Inflammatory macrophage treated with lipopolysaccharide for 4 hours (primary cell): ENCODE results near the gene CELSR3.

Source experiments
- DNase-seq: peaks from one replicate; pipeline ENCODE4 v3.0.0-alpha.2; 2020

Gene CELSR3

GRCh38 chr3:48631516-48632448, 30.9 kb downstream of the CELSR3 start:
- no peak for DNase-seq

- no peak for DNase-seq
These were observed 31.9 kb downstream of the CELSR3 start for GRCh38 chr3:48630833-48631232.

GRCh38 chr3:48630407-48630806, 32.3 kb downstream of the CELSR3 start:
- no peak for DNase-seq

- no peak for DNase-seq
These were observed 32.8 kb downstream of the CELSR3 start for GRCh38 chr3:48629894-48630293.

- DNase-seq = no peak
These were observed 34.2 kb downstream of the CELSR3 start for GRCh38 chr3:48628277-48629017.

- no peak for DNase-seq
These were observed 37.1 kb downstream of the CELSR3 start for GRCh38 chr3:48625600-48625999.

- no peak for DNase-seq
These were observed 37.9 kb downstream of the CELSR3 start for GRCh38 chr3:48624767-48625166.

- no peak for DNase-seq
These were observed 38.7 kb downstream of the CELSR3 start for GRCh38 chr3:48623851-48624547.

GRCh38 chr3:48621461-48621869, 41.2 kb downstream of the CELSR3 start, which contains the start of gene TMEM89:
TMEM89 (minus strand) TSS chr3:48621769; CDS start chr3:48621756, 13 bp downstream.
- DNase-seq = no peak

GRCh38 chr3:48619541-48620524, 42.9 kb downstream of the CELSR3 start:
- no peak for DNase-seq

- DNase-seq = peak; percentile 11
These were observed 45.1 kb downstream of the CELSR3 start for GRCh38 chr3:48617559-48617958.

- DNase-seq = peak; percentile 97
These were observed 48.6 kb downstream of the CELSR3 start for GRCh38 chr3:48614044-48614443.

- no peak for DNase-seq
These were observed 50.4 kb downstream of the CELSR3 start for GRCh38 chr3:48612309-48612708.

- DNase-seq = peak; percentile 94
These were observed 53.3 kb downstream of the CELSR3 start, which contains the start of gene UQCRC1 for GRCh38 chr3:48609088-48610005. UQCRC1 (minus strand) TSS chr3:48609646; CDS start chr3:48609620, 26 bp downstream.

GRCh38 chr3:48607519-48607918, 55.2 kb downstream of the CELSR3 start:
- DNase-seq = peak; percentile 47

- no peak for DNase-seq
These were observed 61.1 kb downstream of the CELSR3 start for GRCh38 chr3:48601622-48601994.

GRCh38 chr3:48600711-48601621, 61.7 kb downstream of the CELSR3 start:
- no peak for DNase-seq

- no peak for DNase-seq
These were observed 63.0 kb downstream of the CELSR3 start for GRCh38 chr3:48599509-48600285.

- no peak for DNase-seq
These were observed 63.6 kb downstream of the CELSR3 start for GRCh38 chr3:48599077-48599501.
